ENCODE data around the gene UAP1L1. TPM values are rescaled to one million over a fixed set of nuclear protein-coding genes. Genes with fewer than 3 reads are reported as not detected.

The UAP1L1 gene
- total and polyA plus RNA-seq, 2 of the 8 experiments (the other 6 are each of a cell fraction or from before 2014, with no cell fraction given) = 2.0 to 5.4 TPM

DNA sequence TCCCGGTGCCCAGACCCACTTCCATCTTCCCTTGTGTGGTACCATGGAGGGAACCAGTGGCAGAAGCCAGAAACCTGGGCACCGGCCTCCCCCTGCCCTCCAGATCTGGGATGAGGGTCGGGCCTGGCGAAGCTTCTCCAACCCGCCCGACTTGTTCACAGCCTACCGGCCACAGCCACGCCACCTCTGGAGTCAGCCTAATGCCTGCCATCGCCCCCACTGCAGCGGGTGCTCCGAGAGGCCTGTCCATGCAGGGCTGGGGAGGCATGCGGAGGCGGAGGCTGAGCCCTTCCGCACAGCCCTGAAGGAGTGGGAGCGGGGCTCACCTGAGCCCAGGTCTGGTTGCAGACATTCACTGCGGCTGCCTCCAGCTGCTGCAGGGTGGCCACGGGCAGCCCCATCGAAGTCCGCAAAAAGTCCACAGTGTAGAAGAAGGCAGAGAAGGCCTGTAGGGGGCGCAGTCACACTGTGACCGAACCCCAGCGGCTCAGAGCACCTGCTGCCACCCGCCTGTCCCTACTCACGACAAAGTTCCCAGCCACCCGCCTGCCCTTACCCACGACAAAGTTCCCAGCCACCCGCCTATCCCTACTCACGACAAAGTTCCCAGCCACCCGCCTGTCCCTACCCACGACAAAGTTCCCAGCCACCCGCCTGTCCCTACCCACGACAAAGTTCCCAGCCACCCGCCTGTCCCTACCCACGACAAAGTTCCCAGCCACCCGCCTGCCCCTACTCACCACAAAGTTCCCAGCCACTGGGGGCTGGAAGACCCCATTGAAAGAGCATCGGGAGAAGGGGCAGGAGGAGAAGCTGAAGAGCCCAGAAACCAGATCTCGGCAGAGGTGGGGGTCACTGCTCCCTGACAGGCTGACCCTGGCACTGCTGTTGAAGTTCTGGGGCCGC lies 27.5 kb upstream of the UAP1L1 start:
- H2BK12ac ChIP-seq (ENCODE audit: low read depth, low read length) = no peak overlapping the region
- H3K4me3 ChIP-seq (ENCODE audit: extremely low read depth in 1 of 4, insufficient read depth in 2 of 4, low read depth in 3 of 4, low read length in 4 of 4) = no peak overlapping the region
- peaks cover 4% of the 10 kb centered on the region; the same call in 1 of the 2 replicates for H3K79me1 ChIP-seq (ENCODE audit: low read depth, low read length)
- H2AFZ ChIP-seq (ENCODE audit: low read length) = no peak overlapping the region
- no peak overlapping the region for H4K5ac ChIP-seq (ENCODE audit: insufficient read length, low read depth, low read length)
- H3K56ac ChIP-seq (replicated peaks; ENCODE audit: insufficient read length, low read depth, low read length) = no peak overlapping the region
- H3K23me2 ChIP-seq (ENCODE audit: low read depth, low read length) = peaks cover 21% of the 10 kb centered on the region; the same call in 1 of the 2 replicates
- H2AK5ac ChIP-seq (ENCODE audit: low read depth, low read length) = no peak overlapping the region
- no peak overlapping the region for H2BK120ac ChIP-seq (replicated peaks; ENCODE audit: low read depth, low read length)
- H2BK15ac ChIP-seq (ENCODE audit: low read length) = no peak overlapping the region
- peak; percentile 72 for TF ChIP-seq BACH1 (IDR thresholded peaks at IDR 0.05; ENCODE audit: low read length)
- TF ChIP-seq YY1 (IDR thresholded peaks at IDR 0.05; ENCODE audit: low read depth, low read length) = 0 out of 2 replicates have a peak, but pooled peaks have one; percentile 10
- TF ChIP-seq, protein P1, sequence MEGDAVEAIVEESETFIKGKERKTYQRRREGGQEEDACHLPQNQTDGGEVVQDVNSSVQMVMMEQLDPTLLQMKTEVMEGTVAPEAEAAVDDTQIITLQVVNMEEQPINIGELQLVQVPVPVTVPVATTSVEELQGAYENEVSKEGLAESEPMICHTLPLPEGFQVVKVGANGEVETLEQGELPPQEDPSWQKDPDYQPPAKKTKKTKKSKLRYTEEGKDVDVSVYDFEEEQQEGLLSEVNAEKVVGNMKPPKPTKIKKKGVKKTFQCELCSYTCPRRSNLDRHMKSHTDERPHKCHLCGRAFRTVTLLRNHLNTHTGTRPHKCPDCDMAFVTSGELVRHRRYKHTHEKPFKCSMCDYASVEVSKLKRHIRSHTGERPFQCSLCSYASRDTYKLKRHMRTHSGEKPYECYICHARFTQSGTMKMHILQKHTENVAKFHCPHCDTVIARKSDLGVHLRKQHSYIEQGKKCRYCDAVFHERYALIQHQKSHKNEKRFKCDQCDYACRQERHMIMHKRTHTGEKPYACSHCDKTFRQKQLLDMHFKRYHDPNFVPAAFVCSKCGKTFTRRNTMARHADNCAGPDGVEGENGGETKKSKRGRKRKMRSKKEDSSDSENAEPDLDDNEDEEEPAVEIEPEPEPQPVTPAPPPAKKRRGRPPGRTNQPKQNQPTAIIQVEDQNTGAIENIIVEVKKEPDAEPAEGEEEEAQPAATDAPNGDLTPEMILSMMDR (IDR thresholded peaks at IDR 0.05; ENCODE audit: control extremely low read depth in 1 of 3, insufficient read depth in 1 of 3, low read depth in 1 of 3, low read length in 3 of 3) = peak in 2 of 3 experiments; percentile 77 to 80; a peak in 3 of 4 replicates
- TF ChIP-seq RAD21 (IDR thresholded peaks at IDR 0.05 in 1 of 2, conservative IDR thresholded peaks at IDR 0.05 in 1 of 2; ENCODE audit: low read depth in 2 of 2, low read length in 2 of 2) = peak; percentile 66 to 69
- no peak for TF ChIP-seq EP300 (IDR thresholded peaks at IDR 0.05; ENCODE audit: borderline replicate concordance in 1 of 2, low read depth in 2 of 2, low read length in 2 of 2)
- TF ChIP-seq GABPA (IDR thresholded peaks at IDR 0.05; ENCODE audit: borderline replicate concordance, insufficient read depth, low read length) = peak; percentile 77; the same call in 1 of the 2 replicates
- no peak for TF ChIP-seq CEBPB (IDR thresholded peaks at IDR 0.05; ENCODE audit: low read depth, low read length)
- POLR2A ChIA-PET (ENCODE audit: partially characterized antibody) = interaction anchor here (1.3 to 1.8 kb wide), 2 partner anchors 16 to 21 kb away, joined by 4 read pairs; partner anchors contain the start of gene SAPCD2
- peaks cover 3 to 24% (median 15%) of the 10 kb centered on the region in 4 experiments; a peak in 6 of 7 replicates for H3K4me1 ChIP-seq (replicated peaks in 1 of 4; ENCODE audit: control insufficient read depth in 3 of 4, insufficient read depth in 4 of 4, low read length in 3 of 4)
- no peak overlapping the region for H2BK20ac ChIP-seq (ENCODE audit: low read length)
- CTCF ChIA-PET (ENCODE audit: partially characterized antibody) = interaction anchor here (0.6 to 7.6 kb wide), 18 partner anchors 9 to 1520 kb away, joined by 3 to 291 read pairs (median 5); partner anchors contain the start of genes ABCA2, CLIC3, FUT7 and SAPCD2
- H3K18ac ChIP-seq (ENCODE audit: extremely low read depth, low read length) = no peak overlapping the region; the same call in 1 of the 2 replicates
- no peak overlapping the region for H3K27ac ChIP-seq (ENCODE audit: low read depth, low read length)
- DNase-seq (ENCODE audit: low read depth in 1 of 2, low spot score in 2 of 2) (peak in 1 of 2 experiments; percentile 90), FAIRE-seq (no peak)
- no peak overlapping the region for H3K4ac ChIP-seq (replicated peaks; ENCODE audit: insufficient read length, low read depth, low read length)
- no peaks in the 10 kb centered on the region for H3K9me3 ChIP-seq (ENCODE audit: insufficient read depth in 2 of 2, low read depth in 1 of 2, low read length in 1 of 2)
- no peaks in the 10 kb centered on the region for H3K79me2 ChIP-seq (ENCODE audit: control insufficient read depth in 1 of 2, insufficient read depth in 2 of 2, low read length in 2 of 2)
- H3K27me3 ChIP-seq (replicated peaks in 1 of 4; ENCODE audit: control insufficient read depth in 3 of 4, extremely low read depth in 1 of 4, insufficient read depth in 3 of 4, low read length in 3 of 4) = peaks cover 25 to 76% (median 63%) of the 10 kb centered on the region in 4 experiments
- H3K9ac ChIP-seq (replicated peaks in 1 of 4; ENCODE audit: extremely low read depth in 1 of 4, low read depth in 3 of 4, low read length in 3 of 4) = no peak overlapping the region
- 47% methylated on average over 38 of the region's 38 CpGs; no CpG with 5 or more reads in 1 of the 2 experiments for WGBS, 2 experiments (ENCODE audit: extremely low coverage in 1 of 2, insufficient coverage in 1 of 2, insufficient read length in 1 of 2, insufficient replicate concordance in 2 of 2, low coverage in 1 of 2, low lambda C conversion rate in 2 of 2, missing lambda C conversion rate in 1 of 2)
- peaks cover 5 to 21% of the 10 kb centered on the region in 2 experiments for H4K20me1 ChIP-seq (replicated peaks in 1 of 2; ENCODE audit: control insufficient read depth in 1 of 2, insufficient read depth in 2 of 2, low read length in 2 of 2)
- H2BK5ac ChIP-seq (ENCODE audit: low read depth, low read length) = no peak overlapping the region
- H3K4me2 ChIP-seq (ENCODE audit: insufficient read depth in 1 of 2, low read depth in 2 of 2, low read length in 2 of 2) = no peak overlapping the region
- no peak overlapping the region for H3K23ac ChIP-seq (ENCODE audit: insufficient read length)
- H3K36me3 ChIP-seq (ENCODE audit: control insufficient read depth in 2 of 4, insufficient read depth in 4 of 4, low read length in 3 of 4) = no peaks in the 10 kb centered on the region
- no peak overlapping the region for H4K91ac ChIP-seq (replicated peaks; ENCODE audit: insufficient read length, low read length)
- H3K14ac ChIP-seq (ENCODE audit: insufficient read length) = no peak overlapping the region
- no peak overlapping the region for H4K8ac ChIP-seq (ENCODE audit: extremely low read depth, insufficient read depth, low read length)
